ENCODE measurements around the gene EVA1C. TPM values are rescaled to one million over a fixed set of nuclear protein-coding genes. Genes with fewer than 3 reads are reported as not detected.

Gene EVA1C
- total RNA-seq, 2 experiments from 2014 or later: 9.3 to 9.6 TPM

- ChIA-PET POLR2A (no interaction called here), CTCF (interaction anchor here (0.6 to 2.1 kb wide), 5 partner anchors 12 to 187 kb away, joined by 3 to 10 read pairs (median 6); no protein-coding TSS in a partner anchor)
- no peak for DNase-seq
- no peaks in the 10 kb centered on the region for H3K27me3 Mint-ChIP-seq
- no peaks in the 10 kb centered on the region for H3K9me3 Mint-ChIP-seq
- peak overlapping the region; percentile 89 for H3K4me3 Mint-ChIP-seq
- intact Hi-C loops (cut with micrococcal nuclease): loop anchor here (1.0 to 2.0 kb wide), 2 partner anchors 155 to 199 kb away; partner anchors contain the start of gene CFAP298
- peaks cover 33% of the 10 kb centered on the region for H3K4me1 Mint-ChIP-seq (ENCODE audit: low read depth)
- no peak overlapping the region for H3K27ac Mint-ChIP-seq
- H3K36me3 Mint-ChIP-seq: no peaks in the 10 kb centered on the region
These were observed 1.4 kb downstream of the EVA1C start for GRCh38 chr21:32413697-32414578.

DNA sequence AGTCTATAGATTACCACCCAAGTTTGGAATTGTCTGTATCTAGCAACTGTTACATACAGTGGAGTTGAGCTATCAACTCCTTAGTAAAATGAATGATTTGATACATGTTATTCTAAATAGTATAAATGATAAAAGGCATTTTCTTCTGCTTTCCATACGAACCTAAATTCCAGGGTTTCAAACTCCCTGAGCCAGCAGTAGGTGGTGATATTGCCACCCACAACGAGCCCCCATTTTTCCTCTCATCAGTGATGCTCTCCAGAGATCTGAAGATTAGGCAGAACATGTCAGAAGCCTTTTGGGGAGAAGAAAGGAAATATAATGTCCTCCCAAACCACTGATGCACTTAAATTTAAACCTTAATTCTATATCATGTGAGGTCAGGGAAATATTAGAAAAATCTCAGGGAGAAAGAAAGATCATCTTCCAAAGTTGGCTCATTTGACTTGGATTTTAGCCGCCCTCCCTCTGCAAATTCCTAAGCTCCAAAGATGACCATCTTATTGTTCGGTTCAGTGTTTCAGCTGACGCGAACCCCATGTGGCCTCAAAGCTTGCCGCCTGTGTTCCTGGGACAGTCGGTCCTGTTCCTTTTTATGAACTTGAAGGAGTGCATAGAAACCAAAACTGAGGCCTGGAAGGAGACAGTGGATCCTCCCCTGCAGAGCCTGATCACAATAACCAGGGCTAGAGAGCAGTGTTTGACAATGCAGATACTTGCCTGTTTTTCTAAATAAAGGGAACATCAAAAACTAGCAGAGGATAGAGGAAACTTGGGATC is 2.3 kb downstream of the EVA1C start:
- intact Hi-C loops (cut with micrococcal nuclease): no loop called here
- H3K4me3 Mint-ChIP-seq: no peak overlapping the region

GRCh38 chr21:32415451-32416398 is 3.2 kb downstream of the EVA1C start:
- Mint-ChIP-seq H3K9me3 (no peaks in the 10 kb centered on the region), H3K4me1 (ENCODE audit: low read depth) (peaks cover 27% of the 10 kb centered on the region), H3K27me3 (no peaks in the 10 kb centered on the region), H3K4me3 (no peak overlapping the region), H3K27ac (no peak overlapping the region), H3K36me3 (no peaks in the 10 kb centered on the region)
- ChIA-PET POLR2A (interaction anchor here (0.6 kb wide), 1 partner anchor 135 kb away, joined by 3 read pairs; no protein-coding TSS in a partner anchor), CTCF (interaction anchor here (0.6 to 0.7 kb wide), 2 partner anchors 185 to 1057 kb away, joined by 3 read pairs; no protein-coding TSS in a partner anchor)
- DNase-seq: no peak
- intact Hi-C loops (cut with micrococcal nuclease): no loop called here

More for the DNA sequence above, 2.3 kb downstream of the EVA1C start:
- Mint-ChIP-seq H3K9me3 (no peaks in the 10 kb centered on the region), H3K27ac (no peak overlapping the region), H3K27me3 (no peaks in the 10 kb centered on the region), H3K36me3 (no peaks in the 10 kb centered on the region), H3K4me1 (ENCODE audit: low read depth) (peaks cover 33% of the 10 kb centered on the region)
- ChIA-PET POLR2A (no interaction called here), CTCF (interaction anchor here (0.6 to 2.1 kb wide), 4 partner anchors 13 to 1058 kb away, joined by 3 to 10 read pairs (median 4); no protein-coding TSS in a partner anchor)
- DNase-seq: no peak

DNA sequence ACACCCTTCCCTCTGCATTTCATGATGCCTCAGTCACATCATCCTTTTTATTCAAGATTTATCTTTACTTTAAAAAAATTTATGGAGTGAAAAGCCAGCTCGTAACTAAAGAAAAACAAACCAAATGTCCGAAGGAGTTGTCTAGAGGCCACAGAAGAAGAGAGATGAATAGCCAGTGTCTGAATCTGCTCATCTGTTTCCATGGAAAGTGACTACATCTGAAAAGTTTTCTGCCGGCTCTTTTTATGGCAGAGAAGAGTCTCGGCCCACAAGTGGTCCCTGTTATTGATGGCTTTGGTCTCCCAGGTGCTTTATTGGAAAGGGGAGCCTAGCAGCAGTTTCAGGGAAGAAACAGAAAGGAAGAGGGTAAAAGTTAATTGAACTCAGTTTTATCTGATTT is 5.6 kb downstream of the EVA1C start:
- ChIA-PET POLR2A (no interaction called here), CTCF (no interaction called here)
- H3K9me3 Mint-ChIP-seq: peaks cover 2% of the 10 kb centered on the region
- H3K36me3 Mint-ChIP-seq: no peaks in the 10 kb centered on the region
- intact Hi-C loops (cut with micrococcal nuclease): no loop called here
- H3K27me3 Mint-ChIP-seq: no peaks in the 10 kb centered on the region
- peaks cover 19% of the 10 kb centered on the region for H3K4me1 Mint-ChIP-seq (ENCODE audit: low read depth)
- no peak for DNase-seq
- no peak overlapping the region for H3K27ac Mint-ChIP-seq
- H3K4me3 Mint-ChIP-seq: no peak overlapping the region

- Mint-ChIP-seq H3K27me3 (no peaks in the 10 kb centered on the region), H3K4me3 (no peak overlapping the region), H3K4me1 (ENCODE audit: low read depth) (no peaks in the 10 kb centered on the region), H3K27ac (no peak overlapping the region), H3K36me3 (peaks cover 2% of the 10 kb centered on the region), H3K9me3 (peaks cover 2% of the 10 kb centered on the region)
- ChIA-PET POLR2A (no interaction called here), CTCF (interaction anchor here (2.3 kb wide), 1 partner anchor 19 kb away, joined by 4 read pairs; no protein-coding TSS in a partner anchor)
- DNase-seq: no peak
- intact Hi-C loops (cut with micrococcal nuclease): no loop called here
These were observed 9.6 kb downstream of the EVA1C start for GRCh38 chr21:32422064-32422463.

DNA sequence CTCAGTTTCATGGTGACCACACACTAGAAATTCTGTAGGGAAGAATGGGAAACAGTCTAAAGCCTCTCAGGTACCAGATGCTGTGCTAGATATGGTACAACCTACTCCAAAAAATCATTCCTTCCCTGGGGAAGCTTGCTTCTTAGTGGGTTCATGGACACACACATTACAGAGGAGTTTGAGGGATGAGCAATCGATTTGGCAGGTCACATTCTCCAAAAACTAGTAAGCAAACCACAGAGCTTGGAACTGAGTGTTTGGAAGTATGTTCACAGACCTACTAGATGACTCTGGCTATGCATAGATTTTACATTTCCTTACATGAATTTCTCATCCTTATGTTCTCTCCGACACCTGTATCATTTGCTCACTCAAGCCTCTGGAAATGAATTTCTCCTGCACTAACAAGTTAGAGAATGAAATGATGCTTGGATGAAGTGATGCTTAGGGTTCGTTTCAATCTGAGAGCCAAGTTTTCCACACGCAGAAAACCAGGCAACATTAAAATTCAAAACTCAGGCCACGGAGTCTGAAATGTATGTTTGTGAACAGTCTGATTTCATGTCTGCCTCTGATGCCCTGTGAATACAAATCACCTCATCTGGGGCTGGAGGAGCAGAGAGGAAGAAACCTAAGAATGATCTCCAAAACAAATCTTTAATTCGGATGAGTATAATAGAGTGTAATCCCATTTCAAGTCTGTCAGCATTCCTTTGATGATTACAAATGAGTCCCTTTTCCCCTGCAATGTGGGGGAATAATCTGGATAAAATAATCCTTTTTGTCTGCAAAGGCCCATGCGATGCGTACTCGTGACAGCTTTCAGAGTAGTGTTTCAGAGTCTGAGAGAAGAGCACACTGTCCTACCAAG is 11.0 kb downstream of the EVA1C start:
- intact Hi-C loops (cut with micrococcal nuclease): no loop called here
- Mint-ChIP-seq H3K27me3 (no peaks in the 10 kb centered on the region), H3K4me1 (ENCODE audit: low read depth) (no peaks in the 10 kb centered on the region), H3K27ac (no peak overlapping the region), H3K9me3 (peaks cover 2% of the 10 kb centered on the region), H3K4me3 (no peak overlapping the region), H3K36me3 (peaks cover 2% of the 10 kb centered on the region)
- CTCF ChIA-PET: interaction anchor here (1.4 to 2.3 kb wide), 2 partner anchors 20 to 146 kb away, joined by 4 to 5 read pairs; no protein-coding TSS in a partner anchor
- POLR2A ChIA-PET: no interaction called here
- no peak for DNase-seq

DNA sequence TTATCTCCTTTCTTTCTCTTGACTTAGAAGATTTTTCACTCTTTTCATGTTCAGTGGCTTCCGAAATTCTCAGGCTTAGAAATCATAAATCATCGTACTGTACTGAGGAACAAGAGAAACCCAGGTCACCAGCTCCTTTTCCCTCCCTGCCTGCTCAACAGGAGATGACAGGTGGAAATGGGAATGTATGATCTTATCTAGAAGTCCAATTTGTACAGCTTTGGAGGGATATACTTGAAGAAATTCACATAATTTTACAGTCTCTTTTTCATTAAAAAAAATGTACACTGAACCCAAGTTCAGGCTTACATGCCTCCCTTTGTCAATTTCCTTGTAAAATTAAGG is 11.7 kb downstream of the EVA1C start:
- Mint-ChIP-seq H3K27me3 (no peaks in the 10 kb centered on the region), H3K27ac (no peak overlapping the region), H3K4me3 (no peak overlapping the region), H3K36me3 (peaks cover 2% of the 10 kb centered on the region), H3K9me3 (peaks cover 2% of the 10 kb centered on the region), H3K4me1 (ENCODE audit: low read depth) (no peaks in the 10 kb centered on the region)
- ChIA-PET CTCF (interaction anchor here (1.4 kb wide), 1 partner anchor 145 kb away, joined by 5 read pairs; no protein-coding TSS in a partner anchor), POLR2A (no interaction called here)
- no peak for DNase-seq
- intact Hi-C loops (cut with micrococcal nuclease): no loop called here

DNA sequence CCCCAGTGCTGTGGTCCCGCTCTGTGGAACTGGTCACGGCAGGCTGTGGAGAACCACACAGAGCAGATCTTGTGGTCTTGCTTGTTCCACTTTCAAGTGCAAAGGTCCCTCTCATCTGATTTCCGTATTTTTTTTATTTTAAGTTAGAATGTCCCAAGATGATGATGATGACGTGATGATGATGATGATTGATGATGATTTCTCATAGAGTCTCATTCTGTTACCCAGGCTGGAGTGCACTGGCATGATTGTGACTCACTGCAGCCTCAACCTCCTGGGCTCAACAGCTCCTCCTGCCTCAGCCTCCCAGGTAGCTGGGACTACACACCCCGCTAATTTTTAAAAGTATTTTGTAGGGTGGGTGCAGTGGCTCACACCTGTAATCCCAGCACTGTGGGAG is 12.2 kb downstream of the EVA1C start:
- DNase-seq: no peak
- no peak overlapping the region for H3K27ac Mint-ChIP-seq
- peaks cover 2% of the 10 kb centered on the region for H3K36me3 Mint-ChIP-seq
- H3K27me3 Mint-ChIP-seq: no peaks in the 10 kb centered on the region
- peaks cover 2% of the 10 kb centered on the region for H3K9me3 Mint-ChIP-seq
- no peak overlapping the region for H3K4me3 Mint-ChIP-seq
- CTCF ChIA-PET: no interaction called here
- POLR2A ChIA-PET: no interaction called here
- no peaks in the 10 kb centered on the region for H3K4me1 Mint-ChIP-seq (ENCODE audit: low read depth)
- intact Hi-C loops (cut with micrococcal nuclease): no loop called here

DNA sequence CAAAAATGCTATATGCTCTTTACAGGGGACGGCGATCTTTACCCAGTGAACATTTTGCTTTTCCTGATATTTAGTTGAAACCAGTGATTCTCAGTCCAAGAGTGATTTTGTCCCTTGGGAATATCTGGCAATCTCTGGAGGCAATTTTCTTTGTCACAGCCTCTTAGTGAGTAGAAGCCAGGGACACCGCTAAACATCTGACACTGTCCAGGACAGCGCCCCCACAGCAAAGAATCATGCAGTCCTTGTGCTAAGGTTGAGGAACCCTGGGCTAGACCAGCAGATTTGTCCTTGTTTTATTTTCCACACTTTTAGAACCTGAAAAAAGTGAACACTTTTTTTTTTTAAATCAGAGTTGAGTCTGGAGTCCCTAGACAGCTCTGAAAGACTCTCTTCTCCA is 13.1 kb downstream of the EVA1C start:
- DNase-seq: no peak
- Mint-ChIP-seq H3K36me3 (peaks cover 10% of the 10 kb centered on the region), H3K9me3 (peaks cover 4% of the 10 kb centered on the region), H3K27me3 (no peaks in the 10 kb centered on the region), H3K4me3 (no peak overlapping the region), H3K27ac (no peak overlapping the region), H3K4me1 (ENCODE audit: low read depth) (no peaks in the 10 kb centered on the region)
- POLR2A ChIA-PET: no interaction called here
- CTCF ChIA-PET: interaction anchor here (1.2 kb wide), 1 partner anchor 175 kb away, joined by 3 read pairs; no protein-coding TSS in a partner anchor
- intact Hi-C loops (cut with micrococcal nuclease): no loop called here

DNA sequence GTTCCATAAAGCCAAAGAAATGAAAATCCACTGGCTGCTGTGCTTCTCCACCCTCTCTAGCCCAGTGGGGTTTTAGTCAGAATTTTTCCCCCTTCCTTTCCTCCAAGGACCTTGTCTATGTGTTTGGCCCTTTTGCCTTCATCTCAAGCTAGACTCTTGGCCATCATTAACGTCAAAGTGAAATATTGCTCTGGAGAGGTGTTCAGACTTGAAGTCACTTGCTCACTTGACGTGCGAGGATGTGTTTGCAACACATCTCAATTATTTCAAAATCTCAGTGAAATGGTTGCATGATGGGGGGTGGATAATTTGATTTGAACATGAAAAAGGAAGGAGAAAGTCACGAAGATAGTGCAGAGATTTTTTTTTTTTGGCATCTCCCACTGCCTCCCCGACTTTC is 13.6 kb downstream of the EVA1C start:
- no peak overlapping the region for H3K4me3 Mint-ChIP-seq
- no peak for DNase-seq
- intact Hi-C loops (cut with micrococcal nuclease): no loop called here
- H3K9me3 Mint-ChIP-seq: peaks cover 4% of the 10 kb centered on the region
- CTCF ChIA-PET: interaction anchor here (1.2 kb wide), 1 partner anchor 175 kb away, joined by 3 read pairs; no protein-coding TSS in a partner anchor
- peaks cover 10% of the 10 kb centered on the region for H3K36me3 Mint-ChIP-seq
- POLR2A ChIA-PET: no interaction called here
- no peaks in the 10 kb centered on the region for H3K27me3 Mint-ChIP-seq
- no peak overlapping the region for H3K27ac Mint-ChIP-seq
- H3K4me1 Mint-ChIP-seq (ENCODE audit: low read depth): no peaks in the 10 kb centered on the region

- H3K9me3 Mint-ChIP-seq: peaks cover 4% of the 10 kb centered on the region
- H3K4me1 Mint-ChIP-seq (ENCODE audit: low read depth): no peaks in the 10 kb centered on the region
- intact Hi-C loops (cut with micrococcal nuclease): no loop called here
- CTCF ChIA-PET: no interaction called here
- H3K4me3 Mint-ChIP-seq: no peak overlapping the region
- no peak overlapping the region for H3K27ac Mint-ChIP-seq
- POLR2A ChIA-PET: no interaction called here
- DNase-seq: no peak
- H3K27me3 Mint-ChIP-seq: no peaks in the 10 kb centered on the region
- H3K36me3 Mint-ChIP-seq: peaks cover 10% of the 10 kb centered on the region
These were observed 14.1 kb downstream of the EVA1C start for GRCh38 chr21:32426592-32427051.

All from activated CD4-positive, alpha-beta memory T cell treated with anti-CD3 and anti-CD28 coated beads for 36 hours (primary cell).